Measurements from ENCODE around the gene RICTOR. TPM values are rescaled to one million over a fixed set of nuclear protein-coding genes. Genes with fewer than 3 reads are reported as not detected.

RICTOR gene
- total RNA-seq, 1 donor from 2014 or later = 35.0 TPM

DNA sequence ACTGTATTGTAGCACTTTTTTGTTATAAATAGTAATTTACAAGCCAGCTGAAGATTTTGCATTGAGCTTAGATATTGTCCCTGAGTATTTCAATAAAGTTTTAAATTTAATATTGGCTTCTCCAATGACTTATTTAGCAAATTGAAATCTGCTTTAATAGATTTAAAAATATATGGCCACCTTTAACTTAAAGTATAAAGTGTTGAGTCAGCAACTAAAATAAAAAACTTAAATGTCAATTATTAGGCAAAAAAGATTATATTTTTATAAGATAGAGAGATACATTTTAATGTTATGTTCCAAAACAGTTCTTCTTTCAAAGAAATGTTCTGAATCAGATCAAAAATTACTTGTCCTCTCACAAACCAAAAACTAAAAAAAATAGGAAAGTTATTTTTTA, 167.7 kb downstream of the RICTOR start:
- TF ChIP-seq, protein P1, sequence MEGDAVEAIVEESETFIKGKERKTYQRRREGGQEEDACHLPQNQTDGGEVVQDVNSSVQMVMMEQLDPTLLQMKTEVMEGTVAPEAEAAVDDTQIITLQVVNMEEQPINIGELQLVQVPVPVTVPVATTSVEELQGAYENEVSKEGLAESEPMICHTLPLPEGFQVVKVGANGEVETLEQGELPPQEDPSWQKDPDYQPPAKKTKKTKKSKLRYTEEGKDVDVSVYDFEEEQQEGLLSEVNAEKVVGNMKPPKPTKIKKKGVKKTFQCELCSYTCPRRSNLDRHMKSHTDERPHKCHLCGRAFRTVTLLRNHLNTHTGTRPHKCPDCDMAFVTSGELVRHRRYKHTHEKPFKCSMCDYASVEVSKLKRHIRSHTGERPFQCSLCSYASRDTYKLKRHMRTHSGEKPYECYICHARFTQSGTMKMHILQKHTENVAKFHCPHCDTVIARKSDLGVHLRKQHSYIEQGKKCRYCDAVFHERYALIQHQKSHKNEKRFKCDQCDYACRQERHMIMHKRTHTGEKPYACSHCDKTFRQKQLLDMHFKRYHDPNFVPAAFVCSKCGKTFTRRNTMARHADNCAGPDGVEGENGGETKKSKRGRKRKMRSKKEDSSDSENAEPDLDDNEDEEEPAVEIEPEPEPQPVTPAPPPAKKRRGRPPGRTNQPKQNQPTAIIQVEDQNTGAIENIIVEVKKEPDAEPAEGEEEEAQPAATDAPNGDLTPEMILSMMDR (IDR thresholded peaks at IDR 0.05; ENCODE audit: insufficient read depth, low read length, severe bottlenecking) = no peak
- Histone ChIP-seq H3K27me3 (ENCODE audit: control insufficient read depth, insufficient read depth, low read length) (no peaks in the 10 kb centered on the region), H3K36me3 (ENCODE audit: control insufficient read depth, insufficient read depth, low read length) (peaks cover 31% of the 10 kb centered on the region), H3K4me3 (ENCODE audit: low read depth, low read length) (no peak overlapping the region)
- FAIRE-seq = no peak
- DNase-seq (ENCODE audit: low read depth) = no peak

DNA sequence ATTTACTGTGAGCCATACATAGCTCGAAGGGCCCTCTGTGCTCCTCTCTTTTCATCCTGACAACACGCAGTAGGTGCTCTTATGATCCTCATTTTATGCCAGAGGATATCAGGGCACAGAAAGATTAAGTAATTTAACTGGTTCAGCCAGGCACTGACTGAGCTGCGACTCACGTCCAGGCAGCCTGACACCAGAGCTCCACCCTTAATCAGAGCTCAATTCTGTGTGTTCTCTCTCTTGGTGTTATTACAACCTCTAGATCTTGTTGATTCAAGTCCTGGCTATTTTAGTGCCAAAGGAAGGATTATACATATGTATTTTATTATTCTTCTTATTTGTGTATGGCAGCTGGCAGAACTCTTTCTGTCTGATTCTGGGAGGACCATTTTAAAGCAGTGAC, 168.7 kb downstream of the RICTOR start:
- TF ChIP-seq, protein P1 (IDR thresholded peaks at IDR 0.05; ENCODE audit: insufficient read depth, low read length, severe bottlenecking) = no peak
- DNase-seq (ENCODE audit: low read depth) (peak; percentile 35), FAIRE-seq (no peak)
- peaks cover 32% of the 10 kb centered on the region for H3K36me3 ChIP-seq (ENCODE audit: control insufficient read depth, insufficient read depth, low read length)
- H3K27me3 ChIP-seq (ENCODE audit: control insufficient read depth, insufficient read depth, low read length) = no peaks in the 10 kb centered on the region
- no peak overlapping the region for H3K4me3 ChIP-seq (ENCODE audit: low read depth, low read length)

DNA sequence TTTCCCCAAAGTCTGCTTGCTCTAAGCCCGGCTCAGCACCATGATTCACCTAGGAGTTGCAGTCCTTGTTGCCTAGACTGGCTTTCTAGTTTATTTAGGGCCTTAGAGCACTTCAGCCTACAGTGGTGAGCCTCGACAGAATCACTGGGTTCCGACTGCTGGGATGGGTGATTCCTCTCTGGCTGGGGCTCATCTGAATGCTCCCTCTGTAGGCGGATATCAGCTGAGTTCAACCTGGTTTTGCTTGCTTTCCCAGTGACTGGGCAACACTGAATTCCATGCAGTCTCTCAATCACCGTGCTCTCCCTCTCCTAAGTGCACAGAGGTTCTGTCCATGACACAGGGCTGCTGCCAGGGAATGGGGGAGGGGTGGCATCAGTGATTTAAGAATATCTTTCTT, 174.3 kb downstream of the RICTOR start:
- TF ChIP-seq, protein P1 (IDR thresholded peaks at IDR 0.05; ENCODE audit: insufficient read depth, low read length, severe bottlenecking) = no peak
- H3K36me3 ChIP-seq (ENCODE audit: control insufficient read depth, insufficient read depth, low read length) = peaks cover 24% of the 10 kb centered on the region
- H3K27me3 ChIP-seq (ENCODE audit: control insufficient read depth, insufficient read depth, low read length) = no peaks in the 10 kb centered on the region
- FAIRE-seq (no peak), DNase-seq (ENCODE audit: low read depth) (no peak)
- H3K4me3 ChIP-seq (ENCODE audit: low read depth, low read length) = no peak overlapping the region

DNA sequence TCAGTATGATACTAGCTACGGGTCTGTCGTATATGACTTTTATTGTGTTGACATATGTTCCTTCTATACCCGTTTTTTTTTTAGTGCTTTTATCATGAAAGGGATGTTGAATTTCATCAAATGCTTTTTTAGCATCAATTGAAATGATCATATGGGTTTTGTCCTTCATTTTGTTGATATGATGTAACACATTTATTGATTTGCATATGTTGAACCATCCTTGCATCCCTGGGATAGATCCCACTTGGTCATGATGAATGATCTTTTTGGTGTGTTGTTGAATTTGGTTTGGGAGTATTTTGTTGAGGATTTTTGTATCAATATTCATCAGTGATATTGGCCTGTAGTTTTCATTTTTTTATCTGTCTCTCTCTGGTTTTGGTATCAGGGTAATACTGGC, 177.4 kb downstream of the RICTOR start:
- Histone ChIP-seq H3K27me3 (ENCODE audit: control insufficient read depth, insufficient read depth, low read length) (no peaks in the 10 kb centered on the region), H3K36me3 (ENCODE audit: control insufficient read depth, insufficient read depth, low read length) (peaks cover 7% of the 10 kb centered on the region), H3K4me3 (ENCODE audit: low read depth, low read length) (no peak overlapping the region)
- FAIRE-seq (no peak), DNase-seq (ENCODE audit: low read depth) (no peak)
- TF ChIP-seq, protein P1 (IDR thresholded peaks at IDR 0.05; ENCODE audit: insufficient read depth, low read length, severe bottlenecking) = no peak

DNA sequence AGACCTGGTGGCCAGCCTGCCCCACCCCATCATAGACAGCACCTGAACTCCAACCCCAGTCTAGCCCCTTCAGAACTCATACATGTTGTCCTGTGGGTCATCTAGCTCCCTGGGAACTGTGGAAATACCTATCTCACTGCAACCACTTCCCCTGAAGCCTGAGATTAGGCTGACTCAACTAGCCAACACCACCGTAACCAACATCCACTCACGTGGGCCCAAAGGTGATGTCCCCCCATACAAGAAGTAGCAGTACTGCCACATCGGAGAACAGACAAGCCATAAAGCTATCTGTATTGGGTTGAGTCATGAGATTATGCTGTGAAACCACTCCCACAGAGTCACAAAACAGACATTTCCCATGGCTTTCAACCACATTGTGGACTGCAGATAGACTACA, 181.8 kb downstream of the RICTOR start:
- H3K36me3 ChIP-seq (ENCODE audit: control insufficient read depth, insufficient read depth, low read length) = peaks cover 7% of the 10 kb centered on the region
- no peaks in the 10 kb centered on the region for H3K27me3 ChIP-seq (ENCODE audit: control insufficient read depth, insufficient read depth, low read length)
- peak; percentile 88 for FAIRE-seq
- TF ChIP-seq, protein P1 (IDR thresholded peaks at IDR 0.05; ENCODE audit: insufficient read depth, low read length, severe bottlenecking) = no peak
- DNase-seq (ENCODE audit: low read depth) = no peak
- no peak overlapping the region for H3K4me3 ChIP-seq (ENCODE audit: low read depth, low read length)

DNA sequence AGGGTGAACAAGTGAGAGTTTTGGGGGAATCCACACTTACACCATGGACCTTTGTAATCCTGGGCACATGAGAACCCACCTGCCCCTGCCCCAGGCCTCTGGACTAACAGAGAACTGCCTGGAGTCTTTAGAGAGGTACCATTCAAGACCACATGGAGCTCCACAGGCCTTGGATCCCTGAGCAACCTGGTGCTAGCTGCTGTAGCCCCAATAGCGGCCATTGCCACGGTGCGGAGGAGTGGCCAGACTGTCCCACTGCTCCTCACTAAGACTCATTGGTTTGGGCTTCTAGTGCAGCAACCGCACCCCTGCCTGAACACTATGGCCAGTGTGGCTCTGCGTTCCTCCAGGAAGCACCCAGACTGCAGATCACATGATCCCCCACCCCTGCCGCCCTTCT, 182.6 kb downstream of the RICTOR start:
- no peak for DNase-seq (ENCODE audit: low read depth)
- FAIRE-seq = no peak
- Histone ChIP-seq H3K36me3 (ENCODE audit: control insufficient read depth, insufficient read depth, low read length) (peaks cover 7% of the 10 kb centered on the region), H3K4me3 (ENCODE audit: low read depth, low read length) (no peak overlapping the region), H3K27me3 (ENCODE audit: control insufficient read depth, insufficient read depth, low read length) (no peaks in the 10 kb centered on the region)
- TF ChIP-seq, protein P1 (IDR thresholded peaks at IDR 0.05; ENCODE audit: insufficient read depth, low read length, severe bottlenecking) = no peak
